Spinal cord (tissue), 10 donors: ENCODE data around the gene CDC16. TPM values are rescaled to one million over a fixed set of nuclear protein-coding genes. Genes with fewer than 3 reads are reported as not detected.

ENCODE experiments used
- DNase-seq, 6 donors: peaks; one replicate each; pipeline versions ENCODE4 v3.0.0 to v3.0.0-alpha.2; 2013 to 2015; ENCODE audit warnings: low spot score in 6 of 6, low read depth in 4 of 6
- H3K27ac ChIP-seq: one replicate; pipeline ENCODE4 v1.5.1; 2013; ENCODE audit warnings: low read depth, low read length, control low read depth
- H3K27me3 ChIP-seq: one replicate; pipeline ENCODE4 v1.6.1; 2013; ENCODE audit warnings: low read length; ENCODE audit not compliant: control insufficient read depth, insufficient read depth
- H3K36me3 ChIP-seq: one replicate; pipeline ENCODE4 v1.6.1; 2013; ENCODE audit warnings: low read length; ENCODE audit not compliant: control insufficient read depth, insufficient read depth
- H3K4me1 ChIP-seq: one replicate; pipeline ENCODE4 v1.6.1; 2013; ENCODE audit warnings: low read length; ENCODE audit not compliant: control insufficient read depth, insufficient read depth
- H3K4me3 ChIP-seq: one replicate; pipeline ENCODE4 v1.5.1; 2013; ENCODE audit warnings: low read depth, low read length, control low read depth
- H3K9me3 ChIP-seq: one replicate; pipeline ENCODE4 v1.6.1; 2013; ENCODE audit warnings: low read length; ENCODE audit not compliant: control insufficient read depth, insufficient read depth
- WGBS: methylation state at CpG from one replicate; pipeline ENCODE4 v1.1.5; 2013; ENCODE audit warnings: missing lambda C conversion rate; ENCODE audit not compliant: insufficient coverage; 5-methylcytosine and 5-hydroxymethylcytosine counted together
- polyA plus RNA-seq, 2 donors: library from polyadenylated mRNA; unstranded; fragments of 120-200 nt; gene quantifications; one replicate each; pipeline ENCODE4 v1.2.1, GENCODE V29; 2013; ENCODE audit not compliant: insufficient read length in 2 of 2
- total RNA-seq, 2 donors: library from RNA; depleted of rRNA in 1 of 2; stranded (reverse); fragments of 120-200 nt in 1 of 2; fragments of >200 nt in 1 of 2; gene quantifications; one replicate each; pipeline versions ENCODE4 v1.2.3 to v1.2.4, GENCODE V29; 2013 to 2014
- donor health status: healthy.

The CDC16 gene
- total and polyA plus RNA-seq, 4 donors: 71.5 to 98.1 (median 88.1) TPM

- H3K36me3 ChIP-seq: no peaks in the 10 kb centered on the region
- DNase-seq: no peak
- H3K4me1 ChIP-seq: peaks cover 10% of the 10 kb centered on the region
- no peak overlapping the region for H3K27ac ChIP-seq
- H3K27me3 ChIP-seq: peaks cover 13% of the 10 kb centered on the region
- H3K4me3 ChIP-seq: no peak overlapping the region
- no peaks in the 10 kb centered on the region for H3K9me3 ChIP-seq
- 76% methylated on average over 4 of the region's 6 CpGs for WGBS
Observed at GRCh38 chr13:114202581-114202980, 32.1 kb upstream of the CDC16 start.

GRCh38 chr13:114203536-114203935 lies 31.2 kb upstream of the CDC16 start:
- DNase-seq: no peak
- Histone ChIP-seq H3K4me3 (no peak overlapping the region), H3K36me3 (no peaks in the 10 kb centered on the region), H3K27ac (no peak overlapping the region), H3K4me1 (peaks cover 10% of the 10 kb centered on the region), H3K9me3 (no peaks in the 10 kb centered on the region), H3K27me3 (peaks cover 12% of the 10 kb centered on the region)
- 44% methylated on average over 3 of the region's 4 CpGs for WGBS

GRCh38 chr13:114204894-114205293 lies 29.8 kb upstream of the CDC16 start:
- Histone ChIP-seq H3K4me1 (peaks cover 8% of the 10 kb centered on the region), H3K36me3 (no peaks in the 10 kb centered on the region), H3K4me3 (no peak overlapping the region), H3K9me3 (no peaks in the 10 kb centered on the region), H3K27ac (no peak overlapping the region), H3K27me3 (peaks cover 12% of the 10 kb centered on the region)
- DNase-seq: no peak
- no CpG with 5 or more reads among the region's 4 CpGs for WGBS

- no peak overlapping the region for H3K27ac ChIP-seq
- H3K9me3 ChIP-seq: no peaks in the 10 kb centered on the region
- no CpG with 5 or more reads among the region's 6 CpGs for WGBS
- H3K4me3 ChIP-seq: no peak overlapping the region
- H3K4me1 ChIP-seq: no peaks in the 10 kb centered on the region
- no peaks in the 10 kb centered on the region for H3K27me3 ChIP-seq
- no peaks in the 10 kb centered on the region for H3K36me3 ChIP-seq
- no peak for DNase-seq
Observed at GRCh38 chr13:114208134-114208533, 26.6 kb upstream of the CDC16 start.

- no peak overlapping the region for H3K27ac ChIP-seq
- H3K9me3 ChIP-seq: no peaks in the 10 kb centered on the region
- no peaks in the 10 kb centered on the region for H3K27me3 ChIP-seq
- H3K4me3 ChIP-seq: no peak overlapping the region
- no peak for DNase-seq
- WGBS: 89% methylated on average over 23 of the region's 26 CpGs
- no peaks in the 10 kb centered on the region for H3K36me3 ChIP-seq
- H3K4me1 ChIP-seq: no peaks in the 10 kb centered on the region
Observed at GRCh38 chr13:114211446-114212157, 23.1 kb upstream of the CDC16 start.

- Histone ChIP-seq H3K4me3 (no peak overlapping the region), H3K36me3 (no peaks in the 10 kb centered on the region), H3K9me3 (no peaks in the 10 kb centered on the region), H3K27ac (no peak overlapping the region), H3K27me3 (no peaks in the 10 kb centered on the region), H3K4me1 (no peaks in the 10 kb centered on the region)
- 91% methylated on average over 4 of the region's 6 CpGs for WGBS
- no peak for DNase-seq
Observed at GRCh38 chr13:114212158-114212495, 22.6 kb upstream of the CDC16 start.

GRCh38 chr13:114213980-114214379 lies 20.7 kb upstream of the CDC16 start:
- no peaks in the 10 kb centered on the region for H3K9me3 ChIP-seq
- H3K4me1 ChIP-seq: no peaks in the 10 kb centered on the region
- 96% methylated on average over 7 of the region's 7 CpGs for WGBS
- H3K27ac ChIP-seq: no peak overlapping the region
- H3K4me3 ChIP-seq: no peak overlapping the region
- no peaks in the 10 kb centered on the region for H3K36me3 ChIP-seq
- DNase-seq: no peak
- no peaks in the 10 kb centered on the region for H3K27me3 ChIP-seq

GRCh38 chr13:114219392-114219791 lies 15.3 kb upstream of the CDC16 start:
- no peaks in the 10 kb centered on the region for H3K4me1 ChIP-seq
- H3K9me3 ChIP-seq: no peaks in the 10 kb centered on the region
- DNase-seq: no peak
- H3K27me3 ChIP-seq: no peaks in the 10 kb centered on the region
- H3K4me3 ChIP-seq: no peak overlapping the region
- no peak overlapping the region for H3K27ac ChIP-seq
- no peaks in the 10 kb centered on the region for H3K36me3 ChIP-seq
- 75% methylated on average over 1 of the region's 3 CpGs for whole genome bisulfite sequencing

GRCh38 chr13:114222461-114222968 lies 12.2 kb upstream of the CDC16 start:
- peak in 1 of 6 donors; percentile 28 for DNase-seq
- H3K4me3 ChIP-seq: no peak overlapping the region
- H3K27me3 ChIP-seq: no peaks in the 10 kb centered on the region
- 69% methylated on average over 5 of the region's 9 CpGs for WGBS
- H3K4me1 ChIP-seq: peaks cover 13% of the 10 kb centered on the region
- no peaks in the 10 kb centered on the region for H3K9me3 ChIP-seq
- H3K36me3 ChIP-seq: no peaks in the 10 kb centered on the region
- H3K27ac ChIP-seq: no peak overlapping the region

GRCh38 chr13:114224201-114224600 lies 10.5 kb upstream of the CDC16 start:
- Histone ChIP-seq H3K27me3 (no peaks in the 10 kb centered on the region), H3K4me3 (no peak overlapping the region), H3K27ac (no peak overlapping the region), H3K36me3 (no peaks in the 10 kb centered on the region), H3K9me3 (no peaks in the 10 kb centered on the region), H3K4me1 (peaks cover 25% of the 10 kb centered on the region)
- no peak for DNase-seq
- WGBS: 84% methylated on average over 10 of the region's 13 CpGs
